Measurements from ENCODE around the gene CPED1.

The CPED1 gene

DNA sequence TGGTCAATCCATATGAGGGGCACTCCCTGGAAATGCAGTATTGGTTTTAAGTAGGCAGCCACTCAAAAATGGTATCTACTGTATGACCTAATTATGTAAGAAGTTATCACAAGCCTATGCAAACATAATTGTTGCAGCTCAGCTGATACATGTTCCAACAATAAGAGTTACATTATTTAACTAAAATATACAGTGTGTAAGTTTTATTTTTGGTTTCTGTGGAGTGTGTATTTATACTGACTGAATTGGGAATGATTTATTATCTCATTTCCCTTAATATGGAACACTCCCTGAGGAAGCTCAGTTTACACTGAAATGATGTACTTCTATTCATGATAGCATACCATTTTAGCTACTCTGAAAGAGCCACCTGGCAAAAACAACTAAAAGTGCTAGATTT is 40.5 kb upstream of the CPED1 start:
- H3K4me3 ChIP-seq (ENCODE audit: low read depth, low read length) = no peak overlapping the region
- TF ChIP-seq, protein P1, sequence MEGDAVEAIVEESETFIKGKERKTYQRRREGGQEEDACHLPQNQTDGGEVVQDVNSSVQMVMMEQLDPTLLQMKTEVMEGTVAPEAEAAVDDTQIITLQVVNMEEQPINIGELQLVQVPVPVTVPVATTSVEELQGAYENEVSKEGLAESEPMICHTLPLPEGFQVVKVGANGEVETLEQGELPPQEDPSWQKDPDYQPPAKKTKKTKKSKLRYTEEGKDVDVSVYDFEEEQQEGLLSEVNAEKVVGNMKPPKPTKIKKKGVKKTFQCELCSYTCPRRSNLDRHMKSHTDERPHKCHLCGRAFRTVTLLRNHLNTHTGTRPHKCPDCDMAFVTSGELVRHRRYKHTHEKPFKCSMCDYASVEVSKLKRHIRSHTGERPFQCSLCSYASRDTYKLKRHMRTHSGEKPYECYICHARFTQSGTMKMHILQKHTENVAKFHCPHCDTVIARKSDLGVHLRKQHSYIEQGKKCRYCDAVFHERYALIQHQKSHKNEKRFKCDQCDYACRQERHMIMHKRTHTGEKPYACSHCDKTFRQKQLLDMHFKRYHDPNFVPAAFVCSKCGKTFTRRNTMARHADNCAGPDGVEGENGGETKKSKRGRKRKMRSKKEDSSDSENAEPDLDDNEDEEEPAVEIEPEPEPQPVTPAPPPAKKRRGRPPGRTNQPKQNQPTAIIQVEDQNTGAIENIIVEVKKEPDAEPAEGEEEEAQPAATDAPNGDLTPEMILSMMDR (IDR thresholded peaks at IDR 0.05; ENCODE audit: insufficient read depth, low read depth, low read length, missing control alignments) = no peak
- DNase-seq (ENCODE audit: low read depth) = no peak

GRCh38 chr7:120949393-120949911 is 39.1 kb upstream of the CPED1 start:
- TF ChIP-seq, protein P1 (IDR thresholded peaks at IDR 0.05; ENCODE audit: insufficient read depth, low read depth, low read length, missing control alignments) = no peak
- DNase-seq (ENCODE audit: low read depth) = no peak
- peak overlapping the region; percentile 92 for H3K4me3 ChIP-seq (ENCODE audit: low read depth, low read length)

GRCh38 chr7:120949998-120950538 is 38.4 kb upstream of the CPED1 start:
- peak overlapping the region; percentile 92 for H3K4me3 ChIP-seq (ENCODE audit: low read depth, low read length)
- TF ChIP-seq, protein P1 (IDR thresholded peaks at IDR 0.05; ENCODE audit: insufficient read depth, low read depth, low read length, missing control alignments) = no peak
- DNase-seq (ENCODE audit: low read depth) = no peak

DNA sequence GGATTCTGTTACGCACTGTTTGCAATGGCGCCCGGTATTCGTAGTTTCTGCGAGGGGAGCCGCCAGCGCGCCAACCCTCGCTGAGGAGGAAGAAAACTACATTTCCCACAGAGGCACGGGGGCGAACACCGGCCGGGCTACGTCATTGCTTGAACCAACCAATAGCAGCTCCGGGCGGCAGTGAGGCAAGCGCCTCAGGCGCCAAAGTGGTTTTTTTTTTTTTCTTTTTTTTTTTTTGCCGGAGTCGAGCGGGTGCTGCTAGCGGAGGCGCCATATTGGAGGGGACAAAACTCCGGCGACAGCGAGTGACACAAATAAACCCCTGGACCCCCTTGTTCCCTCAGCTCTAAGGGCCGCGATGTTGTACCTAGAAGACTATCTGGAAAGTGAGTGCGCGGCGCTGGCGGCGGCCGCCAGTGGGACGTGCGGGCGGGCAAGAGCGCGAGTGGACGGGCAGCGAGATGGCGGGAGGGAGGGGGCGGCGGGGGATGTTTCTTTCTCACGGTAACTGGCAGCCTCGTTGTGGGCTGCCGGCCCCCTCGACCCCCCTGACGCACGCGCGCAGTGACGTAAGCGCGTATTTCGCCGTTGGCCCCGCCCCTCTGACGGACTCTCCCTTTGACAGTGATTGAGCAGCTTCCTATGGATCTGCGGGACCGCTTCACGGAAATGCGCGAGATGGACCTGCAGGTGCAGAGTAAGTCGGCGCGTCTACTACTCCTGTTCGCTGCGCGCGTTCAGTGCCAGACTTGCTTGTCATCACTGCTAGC is 37.8 kb upstream of the CPED1 start, which contains the start of gene ING3:
ING3 (plus strand) TSS at position 239 of the 770 bp plus-strand sequence; CDS start at position 359, 120 bp downstream.
- TF ChIP-seq, protein P1 (IDR thresholded peaks at IDR 0.05; ENCODE audit: insufficient read depth, low read depth, low read length, missing control alignments) = no peak
- DNase-seq (ENCODE audit: low read depth) = peak; percentile 99
- H3K4me3 ChIP-seq (ENCODE audit: low read depth, low read length) = peak within 1 kb of the TSS; percentile 94

GRCh38 chr7:120951309-120951699 is 37.2 kb upstream of the CPED1 start:
- DNase-seq (ENCODE audit: low read depth) = no peak
- TF ChIP-seq, protein P1 (IDR thresholded peaks at IDR 0.05; ENCODE audit: insufficient read depth, low read depth, low read length, missing control alignments) = no peak
- peak overlapping the region; percentile 94 for H3K4me3 ChIP-seq (ENCODE audit: low read depth, low read length)

GRCh38 chr7:120951826-120952225 is 36.7 kb upstream of the CPED1 start:
- TF ChIP-seq, protein P1 (IDR thresholded peaks at IDR 0.05; ENCODE audit: insufficient read depth, low read depth, low read length, missing control alignments) = no peak
- peak overlapping the region; percentile 94 for H3K4me3 ChIP-seq (ENCODE audit: low read depth, low read length)

More at GRCh38 chr7:120951826-120952225, 36.7 kb upstream of the CPED1 start:
- no peak for DNase-seq (ENCODE audit: low read depth)
